ENCODE results near the gene MTUS2. TPM values are rescaled to one million over a fixed set of nuclear protein-coding genes. Genes with fewer than 3 reads are reported as not detected.

Gene MTUS2
- total RNA-seq, 1 experiment from 2014 or later = 0.35 TPM

DNA sequence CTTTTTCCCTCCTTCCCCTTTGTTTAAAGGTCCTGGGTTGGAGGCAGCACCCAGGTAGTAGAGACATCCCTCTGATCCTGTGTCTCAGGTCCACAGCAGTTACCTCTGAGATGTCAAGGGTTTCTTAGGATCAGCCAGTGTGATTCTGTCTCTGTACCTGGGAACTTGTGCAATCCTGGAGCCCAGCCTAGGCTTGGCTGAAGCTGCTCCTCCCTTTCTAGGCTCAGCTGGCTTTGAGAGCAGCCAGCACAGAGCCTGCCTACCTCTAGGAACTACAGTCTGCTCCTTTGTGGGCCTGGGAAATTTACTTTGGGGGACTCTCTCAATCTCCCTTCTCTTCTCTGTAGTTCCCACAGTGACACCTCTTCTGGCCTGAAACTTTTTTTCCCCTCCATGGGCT lies 171.6 kb downstream of the MTUS2 start:
- Histone ChIP-seq H3K4ac (ENCODE audit: low read depth, low read length) (no peak overlapping the region), H3K4me2 (ENCODE audit: insufficient read depth, insufficient read length, low read length) (no peak overlapping the region), H3K4me1 (ENCODE audit: insufficient read depth, low read length) (no peaks in the 10 kb centered on the region), H2BK12ac (ENCODE audit: insufficient read length, low read depth, low read length) (no peak overlapping the region), H3K18ac (ENCODE audit: insufficient read length, low read depth, low read length) (no peak overlapping the region), H3K27me3 (ENCODE audit: insufficient read depth, low read length) (no peaks in the 10 kb centered on the region), H3K27ac (ENCODE audit: insufficient read length, low read depth, low read length) (no peak overlapping the region), H3K9me3 (ENCODE audit: control insufficient read depth, low read depth, low read length) (no peaks in the 10 kb centered on the region), H3K56ac (ENCODE audit: insufficient read length, low read depth, low read length) (no peak overlapping the region), H2BK120ac (ENCODE audit: low read depth, low read length, poor library complexity, severe bottlenecking) (no peak overlapping the region), H4K8ac (replicated peaks; ENCODE audit: insufficient read length, low read depth, low read length) (no peak overlapping the region), H3K9ac (ENCODE audit: extremely low read depth, insufficient read length, low read length) (no peak overlapping the region), H2BK15ac (ENCODE audit: low read depth, low read length) (no peak overlapping the region), H3T11ph (ENCODE audit: low read length) (no peak overlapping the region), H3K14ac (ENCODE audit: insufficient read depth, low read length) (no peak overlapping the region), H2AK5ac (ENCODE audit: insufficient read length, low read length) (no peak overlapping the region), H2AFZ (ENCODE audit: low read length) (no peak overlapping the region), H3K23ac (ENCODE audit: insufficient read length, low read depth, low read length) (no peak overlapping the region), H2BK5ac (ENCODE audit: insufficient read length, low read length) (no peak overlapping the region), H3K79me2 (ENCODE audit: insufficient read depth, low read length) (no peaks in the 10 kb centered on the region), H2BK20ac (ENCODE audit: low read depth, low read length, poor library complexity, severe bottlenecking) (no peak overlapping the region), H4K5ac (ENCODE audit: insufficient read length, low read depth, low read length) (no peak overlapping the region), H4K20me1 (ENCODE audit: control insufficient read depth, insufficient read depth, insufficient read length) (no peaks in the 10 kb centered on the region), H3K23me2 (ENCODE audit: insufficient read length, low read depth, low read length, poor library complexity, severe bottlenecking) (no peaks in the 10 kb centered on the region), H3K79me1 (ENCODE audit: insufficient read depth, low read depth, low read length, poor library complexity, severe bottlenecking) (no peaks in the 10 kb centered on the region), H4K91ac (ENCODE audit: insufficient read length, low read depth, low read length) (no peak overlapping the region)
- peaks cover 0 to 3% (median 3%) of the 10 kb centered on the region in 3 experiments; a peak in 2 of 7 replicates for H3K36me3 Mint-ChIP-seq (ENCODE audit: insufficient read depth in 1 of 3, low read depth in 3 of 3)
- peaks cover 4 to 9% of the 10 kb centered on the region in 2 experiments for H3K9me3 Mint-ChIP-seq
- no peak for DNase-seq
- H3K27ac Mint-ChIP-seq = no peak overlapping the region
- H3K27me3 Mint-ChIP-seq (ENCODE audit: low read depth) = peaks cover 4% of the 10 kb centered on the region; the same call in 1 of the 2 replicates
- H3K4me1 Mint-ChIP-seq = no peaks in the 10 kb centered on the region
- no peak overlapping the region for H3K4me3 Mint-ChIP-seq
- TF ChIP-seq, protein P1, sequence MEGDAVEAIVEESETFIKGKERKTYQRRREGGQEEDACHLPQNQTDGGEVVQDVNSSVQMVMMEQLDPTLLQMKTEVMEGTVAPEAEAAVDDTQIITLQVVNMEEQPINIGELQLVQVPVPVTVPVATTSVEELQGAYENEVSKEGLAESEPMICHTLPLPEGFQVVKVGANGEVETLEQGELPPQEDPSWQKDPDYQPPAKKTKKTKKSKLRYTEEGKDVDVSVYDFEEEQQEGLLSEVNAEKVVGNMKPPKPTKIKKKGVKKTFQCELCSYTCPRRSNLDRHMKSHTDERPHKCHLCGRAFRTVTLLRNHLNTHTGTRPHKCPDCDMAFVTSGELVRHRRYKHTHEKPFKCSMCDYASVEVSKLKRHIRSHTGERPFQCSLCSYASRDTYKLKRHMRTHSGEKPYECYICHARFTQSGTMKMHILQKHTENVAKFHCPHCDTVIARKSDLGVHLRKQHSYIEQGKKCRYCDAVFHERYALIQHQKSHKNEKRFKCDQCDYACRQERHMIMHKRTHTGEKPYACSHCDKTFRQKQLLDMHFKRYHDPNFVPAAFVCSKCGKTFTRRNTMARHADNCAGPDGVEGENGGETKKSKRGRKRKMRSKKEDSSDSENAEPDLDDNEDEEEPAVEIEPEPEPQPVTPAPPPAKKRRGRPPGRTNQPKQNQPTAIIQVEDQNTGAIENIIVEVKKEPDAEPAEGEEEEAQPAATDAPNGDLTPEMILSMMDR (conservative IDR thresholded peaks at IDR 0.05) = no peak

Measured in H9 (cell line).